NCI-H2081 (cell line): ENCODE data around the gene PSMD5.
A peak's percentile ranks its signal among the peaks of the same experiment; 100 is the strongest.

ENCODE experiments used
- DNase-seq, 2 experiments: peaks; one replicate each; lab custom pipeline; 2025; lab: John Stamatoyannopoulos, UW

PSMD5 gene

GRCh38 chr9:120855827-120856670, 13.3 kb upstream of the PSMD5 start:
- no peak for DNase-seq

GRCh38 chr9:120854596-120855327, 12.0 kb upstream of the PSMD5 start:
- DNase-seq = no peak

DNA sequence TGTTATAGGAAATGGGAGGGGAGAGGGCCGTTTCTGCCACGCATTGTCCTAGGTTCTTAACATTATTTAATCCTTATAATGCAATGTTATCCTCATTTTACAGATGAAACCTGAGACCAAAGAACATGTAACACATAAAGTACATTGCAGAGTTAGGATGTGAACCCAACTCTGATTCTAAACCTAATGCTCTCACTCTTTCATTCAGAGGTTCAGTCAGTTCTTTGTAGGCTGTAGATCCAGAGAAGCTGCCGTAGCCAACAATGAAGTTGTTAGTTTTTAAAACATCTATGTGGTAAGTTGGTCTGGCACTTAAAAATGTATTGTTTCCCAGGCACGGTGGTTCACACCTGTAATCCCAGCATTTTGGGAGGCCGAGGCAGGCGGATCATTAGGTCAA, 10.5 kb upstream of the PSMD5 start:
- DNase-seq = no peak

DNA sequence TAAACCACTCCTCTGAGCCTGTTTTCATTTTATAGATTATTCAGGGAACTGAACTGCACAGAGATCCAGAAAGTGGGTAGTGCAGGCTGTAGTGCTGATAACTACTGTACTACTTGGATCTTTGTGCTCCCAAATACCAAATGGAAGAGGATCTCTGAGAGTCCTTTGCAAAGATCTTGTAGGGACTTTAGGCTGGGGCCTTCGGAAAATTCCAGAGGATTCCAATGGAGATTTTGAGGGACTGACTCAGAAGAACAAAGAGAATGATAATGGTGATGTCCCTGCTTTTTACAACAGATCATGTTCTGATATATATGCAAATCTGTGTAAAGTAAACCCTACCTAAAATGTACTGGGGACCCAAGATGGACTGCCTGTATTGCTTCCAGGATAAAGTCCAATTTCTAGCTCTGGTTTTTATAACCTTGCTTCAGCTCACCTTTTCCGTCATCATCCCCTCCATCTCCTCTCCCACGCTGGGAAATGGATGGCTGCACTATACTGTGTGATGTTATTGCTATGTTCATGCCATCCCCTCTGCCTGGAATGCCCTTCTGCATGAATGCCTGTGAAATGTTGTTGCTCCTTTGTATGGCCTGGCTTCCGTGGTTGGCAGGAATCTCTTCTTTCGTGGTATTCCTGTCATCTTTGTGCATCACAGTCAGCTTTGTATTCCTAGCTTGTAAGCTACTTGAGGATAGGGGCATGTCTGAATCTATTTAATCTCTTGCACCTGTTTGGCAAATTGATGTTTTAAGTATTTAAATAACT, 9.7 kb upstream of the PSMD5 start:
- DNase-seq = no peak

DNA sequence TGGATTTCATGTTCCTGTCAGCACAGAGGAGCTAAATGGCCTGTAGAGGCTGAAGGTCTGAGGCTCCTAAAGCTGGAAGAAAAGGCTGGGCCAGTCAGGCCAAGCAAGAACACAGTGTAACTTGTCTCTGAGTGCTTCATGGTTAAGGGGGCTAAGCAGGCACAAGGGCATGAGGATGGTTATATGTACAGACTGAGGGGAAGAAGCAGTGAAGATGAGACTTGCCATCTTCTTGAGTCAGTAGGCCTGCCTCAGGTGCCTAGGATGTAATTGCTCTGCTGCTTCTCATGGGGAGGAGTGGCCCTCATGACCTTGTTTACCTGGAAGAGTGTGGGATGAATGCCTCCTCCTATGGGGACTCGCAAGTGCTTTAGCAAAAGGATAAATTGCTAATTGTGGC, 8.7 kb upstream of the PSMD5 start:
- DNase-seq = no peak

GRCh38 chr9:120850315-120850714, 7.6 kb upstream of the PSMD5 start:
- DNase-seq = no peak

- DNase-seq = no peak
Observed at GRCh38 chr9:120846906-120847305, 4.2 kb upstream of the PSMD5 start.

GRCh38 chr9:120846251-120846889, 3.6 kb upstream of the PSMD5 start:
- no peak for DNase-seq

- DNase-seq = no peak
Observed at GRCh38 chr9:120845255-120845654, 2.5 kb upstream of the PSMD5 start.

DNA sequence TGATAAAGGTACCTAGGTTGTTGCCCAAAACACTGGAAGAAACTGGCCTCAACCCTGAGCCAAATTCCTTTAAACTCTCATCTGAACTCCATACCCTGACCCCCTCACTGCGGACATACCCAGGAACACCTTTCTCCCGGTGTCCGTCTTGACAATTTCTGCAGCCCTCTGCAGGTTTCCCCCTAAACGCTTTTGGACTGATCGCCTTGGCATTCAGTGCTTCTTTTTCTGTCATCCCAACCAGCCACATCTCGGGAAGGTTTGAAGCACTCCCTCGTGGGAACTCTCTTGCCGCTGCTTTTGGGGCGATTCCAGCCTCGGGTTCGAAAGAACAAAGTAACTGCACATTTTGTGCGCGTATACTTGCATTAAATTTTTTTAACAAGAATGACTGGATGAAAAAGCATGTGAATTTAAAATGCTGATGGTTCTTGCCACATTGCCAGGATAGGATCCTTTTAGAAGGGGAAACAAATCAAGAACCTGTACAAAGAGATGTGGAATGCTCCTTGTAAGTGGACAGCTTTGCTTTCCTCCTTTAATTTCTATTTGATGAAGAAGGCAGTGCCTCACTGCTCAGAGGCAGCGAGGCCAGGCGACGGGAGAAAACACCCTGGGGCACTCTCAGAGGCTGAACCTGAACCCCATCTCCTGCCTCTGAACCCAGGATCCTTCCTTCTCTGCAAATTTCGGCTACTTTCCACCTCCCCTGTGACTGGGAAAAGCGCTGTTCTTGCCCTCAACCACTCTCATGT, 615 bp downstream of the PSMD5 start:
- DNase-seq = peak in 1 of 2 experiments; percentile 35

DNA sequence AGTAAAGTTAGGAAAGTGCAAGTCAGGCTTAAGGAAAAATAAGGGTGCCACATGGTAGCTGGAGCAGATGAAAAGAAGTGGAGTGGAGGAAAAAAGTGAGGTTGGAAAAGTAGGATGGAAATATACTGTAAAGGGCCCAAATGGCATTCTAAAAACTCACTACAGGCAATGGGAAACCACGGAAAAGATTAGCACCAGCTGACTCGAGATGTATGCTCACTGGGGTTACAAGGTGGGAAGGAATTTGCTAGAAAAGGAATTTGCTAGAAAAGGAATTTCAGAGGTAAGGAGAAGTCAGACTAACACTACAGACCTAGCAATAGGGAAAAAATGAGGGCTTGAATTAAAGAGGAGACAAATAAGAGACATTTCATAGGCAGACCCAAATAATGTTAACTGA, 3.6 kb downstream of the PSMD5 start:
- no peak for DNase-seq

- no peak for DNase-seq
Observed at GRCh38 chr9:120837921-120838320, 4.8 kb downstream of the PSMD5 start.

DNA sequence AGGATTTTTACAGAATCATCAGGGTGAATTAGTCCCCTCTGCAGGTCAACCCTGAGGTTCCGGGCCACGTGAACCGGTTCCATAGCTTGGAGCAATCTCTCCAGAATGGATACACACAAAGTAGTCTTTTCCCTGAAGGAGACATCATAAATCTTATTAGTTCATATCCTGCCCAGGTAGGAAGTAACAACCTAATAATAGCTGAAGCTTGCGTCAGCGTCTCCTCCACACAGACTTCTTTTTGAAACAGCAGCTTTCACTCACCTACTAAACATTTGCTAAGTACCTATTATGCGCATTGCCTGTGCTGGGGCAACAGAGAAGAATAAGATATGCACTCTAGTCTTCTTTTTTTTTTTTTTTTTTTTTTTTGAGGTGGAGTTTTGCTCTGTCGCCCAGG, 9.4 kb downstream of the PSMD5 start:
- no peak for DNase-seq

DNA sequence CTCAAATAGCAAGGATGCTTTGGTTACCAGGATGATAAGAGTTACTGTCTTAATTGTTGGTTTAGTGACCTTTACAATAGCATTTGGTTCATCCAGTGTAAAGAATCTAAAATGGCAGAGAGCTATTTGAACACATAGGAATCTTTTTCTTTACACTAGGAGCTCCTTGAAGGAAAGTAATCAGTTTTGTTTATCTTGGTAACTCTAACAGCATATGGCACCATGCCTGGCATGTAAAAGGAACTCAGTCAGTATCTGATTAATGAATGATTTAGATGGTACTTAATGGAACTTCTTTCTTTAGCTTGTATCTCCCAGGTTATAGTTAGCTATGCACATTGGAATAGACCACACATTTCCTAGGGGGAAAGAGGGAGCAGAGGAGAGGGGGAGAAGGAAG, 9.9 kb downstream of the PSMD5 start:
- no peak for DNase-seq

- DNase-seq = no peak
Observed at GRCh38 chr9:120830865-120831264, 11.9 kb downstream of the PSMD5 start.

DNA sequence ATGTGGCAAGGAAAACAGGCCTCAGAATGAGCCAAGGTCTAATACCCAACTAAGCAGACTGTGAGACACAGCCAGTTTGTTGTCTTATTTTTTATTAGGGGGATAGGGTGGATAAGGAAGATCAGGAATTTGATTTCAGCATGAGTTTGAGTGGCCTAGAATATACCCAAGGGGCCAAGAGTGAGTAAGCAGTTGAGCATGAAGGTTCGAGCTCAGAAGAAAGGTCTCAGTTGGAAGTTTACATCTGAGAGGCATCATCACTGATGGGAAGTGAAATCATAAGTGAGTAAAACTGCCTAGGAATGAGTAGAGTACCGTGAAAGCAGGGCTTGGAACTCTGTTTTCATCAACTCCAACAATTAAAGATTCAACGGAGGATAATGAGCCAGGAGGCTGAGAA, 12.6 kb downstream of the PSMD5 start:
- no peak for DNase-seq

DNA sequence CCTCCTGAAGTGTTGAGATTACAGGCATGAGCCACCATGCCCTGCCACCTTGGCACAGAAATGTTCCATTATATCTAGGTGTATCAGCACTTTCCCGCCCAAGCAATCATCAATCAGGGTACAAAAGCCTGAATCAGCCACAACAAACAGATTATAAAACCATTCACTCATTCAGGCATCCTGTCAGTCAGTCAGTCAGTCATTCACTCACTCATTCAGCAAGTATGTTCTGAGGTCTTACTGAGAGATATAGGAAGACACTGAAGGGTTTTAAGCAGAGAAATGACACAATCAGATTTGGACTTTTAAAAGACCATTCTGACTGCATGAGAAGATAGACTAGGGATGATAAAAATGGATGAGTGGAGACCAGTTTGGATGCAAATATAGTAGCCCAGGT, 13.1 kb downstream of the PSMD5 start:
- DNase-seq = no peak

DNA sequence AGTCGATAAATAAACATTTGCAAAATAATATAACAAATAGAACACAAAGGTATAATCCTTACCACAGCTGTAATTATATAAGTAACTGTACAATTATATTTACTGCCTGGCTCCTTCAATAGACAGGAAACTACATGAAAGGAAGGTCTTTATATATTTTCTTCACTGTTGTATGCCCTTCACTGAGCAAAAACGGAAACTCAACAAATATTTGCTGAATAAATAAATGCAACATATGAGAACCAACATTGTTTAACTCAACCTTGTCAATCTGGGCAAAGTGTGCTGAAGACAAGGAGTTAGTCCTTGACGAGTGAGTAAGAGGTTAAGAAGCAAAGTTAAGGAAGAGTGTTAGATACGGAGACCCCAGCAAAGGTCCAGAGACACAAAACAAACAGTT, 22.6 kb downstream of the PSMD5 start:
- peak in 1 of 2 experiments; percentile 46 for DNase-seq

GRCh38 chr9:120818595-120818994, 24.1 kb downstream of the PSMD5 start:
- no peak for DNase-seq

GRCh38 chr9:120815075-120815474, 27.6 kb downstream of the PSMD5 start:
- no peak for DNase-seq

- DNase-seq = no peak
Observed at GRCh38 chr9:120808931-120809330, 33.8 kb downstream of the PSMD5 start.
